ENCODE data around the gene S1PR1.
A peak's percentile ranks its signal among the peaks of the same experiment; 100 is the strongest.
"Not testable (repeated sequence)": the region's sequence is repeated elsewhere in the genome, so short reads cannot be mapped to it uniquely, and the experiment has no call there.

Gene S1PR1

DNA sequence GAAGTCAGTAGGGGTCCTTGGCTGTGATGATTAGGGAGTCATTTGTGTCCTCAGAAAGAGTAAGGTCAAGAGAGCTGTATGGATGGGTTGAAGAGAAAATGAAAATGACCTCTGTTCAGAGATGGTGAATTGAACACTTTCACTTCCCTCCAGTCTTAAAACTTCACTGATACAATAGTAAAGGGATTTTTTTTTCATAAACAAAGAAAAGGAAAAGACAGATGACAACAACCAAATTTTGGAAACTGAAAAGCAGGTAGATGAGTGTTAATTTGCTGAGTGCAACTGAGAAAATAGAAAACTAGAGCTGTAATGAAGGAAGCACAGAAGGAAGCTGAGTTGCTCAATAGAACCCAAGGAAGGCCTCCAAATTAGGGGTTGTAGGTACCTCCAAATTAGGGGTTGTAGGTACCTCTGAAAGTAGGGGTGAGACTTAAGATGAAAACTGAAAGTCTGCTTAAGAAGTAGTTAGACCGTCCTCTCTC, 14.8 kb upstream of the S1PR1 start:
- DNase-seq (ENCODE audit: low read depth): no peak
- TF ChIP-seq CTCF (conservative IDR thresholded peaks at IDR 0.05; ENCODE audit: low read length): no peak
- H3K4me3 ChIP-seq (ENCODE audit: low read length): no peak overlapping the region

DNA sequence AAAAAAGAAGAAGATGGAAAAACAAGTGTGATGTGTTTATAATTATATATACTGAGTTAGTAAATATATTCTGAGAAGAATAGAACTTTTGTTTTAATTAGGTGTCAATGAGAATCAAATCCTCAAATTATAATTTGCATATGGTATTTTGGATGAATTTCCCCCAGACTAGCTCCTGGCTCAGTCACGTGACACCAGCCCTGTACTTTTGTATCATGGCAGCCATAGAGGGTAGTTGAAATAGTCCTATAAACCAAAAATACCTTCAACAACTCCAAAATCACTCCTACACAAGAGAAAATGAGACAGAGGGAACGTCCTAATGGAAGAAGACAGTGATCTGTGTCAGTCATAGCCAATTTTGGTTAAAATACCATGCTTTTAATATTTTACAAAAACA, 9.0 kb upstream of the S1PR1 start:
- no peak for TF ChIP-seq CTCF (conservative IDR thresholded peaks at IDR 0.05; ENCODE audit: low read length)
- DNase-seq (ENCODE audit: low read depth): no peak
- H3K4me3 ChIP-seq (ENCODE audit: low read length): no peak overlapping the region

DNA sequence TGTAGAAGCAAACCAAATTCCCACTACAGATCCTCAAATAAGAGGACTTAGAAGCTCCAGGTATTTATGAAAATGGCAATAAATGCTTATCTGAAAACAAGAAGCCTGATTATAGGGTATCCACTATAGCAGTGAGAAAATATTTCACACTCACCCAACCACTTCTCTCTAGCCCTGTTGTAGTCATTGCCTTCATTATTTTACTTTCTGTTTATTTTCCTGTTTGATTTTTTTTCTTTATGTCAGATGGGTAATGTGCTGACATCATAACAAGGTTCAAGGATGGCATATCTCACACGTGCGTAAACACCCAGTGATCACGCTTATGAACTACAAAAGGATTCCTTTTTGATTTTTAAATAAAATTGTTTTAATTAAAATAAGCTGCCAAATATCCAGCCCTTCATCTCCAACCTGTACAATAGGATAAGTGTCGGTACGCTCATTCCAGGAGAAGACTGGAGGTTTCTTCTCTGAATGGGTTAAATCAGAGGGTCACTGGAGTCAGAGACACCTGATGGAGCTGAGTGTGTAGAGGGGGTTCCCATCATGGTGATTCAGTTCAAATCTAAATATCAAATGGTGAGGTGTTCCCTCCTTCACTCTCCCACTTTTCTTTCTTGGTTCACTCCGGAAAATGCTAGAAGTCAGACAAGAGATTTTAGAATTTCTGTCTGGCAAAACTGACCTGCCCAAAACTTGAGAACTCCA, 8.2 kb upstream of the S1PR1 start:
- H3K4me3 ChIP-seq (ENCODE audit: low read length): no peak overlapping the region
- no peak for DNase-seq (ENCODE audit: low read depth)
- no peak for TF ChIP-seq CTCF (conservative IDR thresholded peaks at IDR 0.05; ENCODE audit: low read length)

DNA sequence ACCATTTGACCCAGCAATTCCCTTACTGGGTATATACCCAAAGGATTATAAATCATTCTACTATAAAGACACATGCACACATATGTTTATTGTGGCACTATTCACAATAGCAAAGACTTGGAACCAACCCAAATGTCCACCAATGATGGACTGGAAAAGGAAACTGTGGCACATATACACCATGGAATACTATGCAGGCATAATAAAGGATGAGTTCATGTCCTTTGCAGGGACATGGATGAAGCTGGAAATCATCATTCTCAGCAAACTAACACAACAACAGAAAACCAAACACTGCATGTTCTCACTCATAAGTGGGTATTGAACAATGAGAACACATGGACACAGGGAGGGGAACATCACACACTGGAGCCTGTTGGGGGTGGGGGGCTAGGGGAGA, 4.6 kb upstream of the S1PR1 start:
- H3K4me3 ChIP-seq (ENCODE audit: low read length); DNase-seq (ENCODE audit: low read depth): not testable (repeated sequence)

DNA sequence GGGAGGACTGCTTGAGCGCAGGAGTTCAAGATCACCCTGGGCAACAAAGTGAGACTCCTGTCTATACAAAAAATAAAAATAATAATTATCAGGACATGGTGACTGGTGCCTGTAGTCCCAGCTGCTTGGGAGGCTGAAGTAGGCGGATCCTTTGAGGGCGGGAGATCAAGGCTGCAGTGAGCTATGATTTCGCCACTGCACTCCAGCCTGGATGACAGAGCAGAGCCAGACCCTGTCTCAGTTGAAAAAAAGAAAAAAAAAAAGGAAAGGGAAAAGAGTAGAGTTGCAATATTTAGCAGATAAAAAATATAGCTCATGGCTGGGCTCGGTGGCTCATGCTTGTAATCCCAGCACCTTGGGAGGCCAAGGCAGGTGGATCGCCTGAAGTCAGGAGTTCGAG, 3.3 kb upstream of the S1PR1 start:
- DNase-seq (ENCODE audit: low read depth): no peak
- H3K4me3 ChIP-seq (ENCODE audit: low read length): no peak overlapping the region
- TF ChIP-seq CTCF (conservative IDR thresholded peaks at IDR 0.05; ENCODE audit: low read length): no peak

GRCh38 chr1:101235216-101235695, 1.6 kb upstream of the S1PR1 start:
- H3K4me3 ChIP-seq (ENCODE audit: low read length): peak overlapping the region; percentile 73
- no peak for DNase-seq (ENCODE audit: low read depth)
- TF ChIP-seq CTCF (conservative IDR thresholded peaks at IDR 0.05; ENCODE audit: low read length): no peak

DNA sequence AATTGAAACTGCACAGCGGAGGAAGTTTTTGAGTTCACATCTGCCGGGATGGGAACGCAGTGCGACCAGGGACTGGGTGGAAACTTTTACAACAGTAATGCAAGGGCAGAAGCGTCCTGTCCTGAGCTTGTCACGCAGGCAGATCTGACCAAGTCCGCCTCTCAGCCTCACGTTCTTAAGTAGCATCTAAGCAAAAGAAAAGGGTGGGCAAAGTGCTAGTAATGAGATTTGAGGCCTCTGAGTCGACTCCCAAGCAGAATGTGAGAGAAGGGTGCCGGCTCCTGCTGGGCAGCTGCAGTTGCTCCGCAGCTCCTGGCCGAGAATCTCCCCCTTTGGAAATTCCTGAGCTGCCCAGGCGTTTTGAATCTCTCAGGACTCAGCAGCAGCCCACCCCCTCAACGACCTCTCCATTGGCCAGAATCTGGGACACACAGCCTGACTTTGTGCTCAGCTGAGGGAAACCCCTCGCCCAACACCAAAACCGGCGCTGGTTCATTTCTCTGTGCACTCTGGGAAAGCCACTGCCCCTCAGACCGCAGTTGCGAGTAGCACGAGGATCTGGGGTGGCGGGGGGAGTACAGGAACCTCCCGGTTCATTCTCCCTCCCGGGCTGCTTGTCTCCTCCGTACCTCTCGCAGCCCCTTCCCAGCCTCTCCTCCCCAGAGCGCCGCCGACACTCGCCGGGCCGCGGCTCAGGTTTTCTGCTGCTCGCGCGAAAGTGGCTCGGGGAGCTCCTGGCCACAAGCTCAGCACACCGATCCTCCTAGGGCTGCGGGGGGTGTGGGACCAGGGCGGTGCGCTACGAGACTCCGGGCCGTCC, 913 bp upstream of the S1PR1 start:
- DNase-seq (ENCODE audit: low read depth): peak; percentile 46
- TF ChIP-seq CTCF (conservative IDR thresholded peaks at IDR 0.05; ENCODE audit: low read length): no peak
- H3K4me3 ChIP-seq (ENCODE audit: low read length): peak overlapping the region; percentile 73

All from AG10803 (cell line).